Fibroblast of lung (primary cell): ENCODE results near the gene GPC5.
"Not testable (repeated sequence)": the region's sequence is repeated elsewhere in the genome, so short reads cannot be mapped to it uniquely, and the experiment has no call there.

Source experiments
- CTCF ChIP-seq, 2 donors: IDR thresholded peaks in 1 of 2; conservative IDR thresholded peaks in 1 of 2; 1 replicate in 1 of 2; 2 replicates in 1 of 2; pipeline ENCODE4 v1.5.1; 2011 to 2012; ENCODE audit warnings: low read length in 2 of 2, control low read depth in 1 of 2, inconsistent platforms in 1 of 2, low read depth in 1 of 2, mild to moderate bottlenecking in 1 of 2
- EZH2 ChIP-seq: IDR thresholded peaks from 2 replicates; pipeline ENCODE4 v1.5.1; 2012; ENCODE audit warnings: low read length, control low read depth, mild to moderate bottlenecking; ENCODE audit errors: missing control alignments

GRCh38 chr13:91801772-91802171 lies 403.4 kb downstream of the GPC5 start:
- not testable (repeated sequence) for TF ChIP-seq EZH2; CTCF (conservative IDR thresholded peaks at IDR 0.05 in 1 of 2, IDR thresholded peaks at IDR 0.05 in 1 of 2; ENCODE audit: low read depth in 1 of 2, low read length in 2 of 2)
